ENCODE data around the gene CDKN1B. TPM values are rescaled to one million over a fixed set of nuclear protein-coding genes. Genes with fewer than 3 reads are reported as not detected.

The CDKN1B gene
- total RNA-seq, 4 donors from 2014 or later, result 18.4 to 86.2 (median 26.5) TPM

DNA sequence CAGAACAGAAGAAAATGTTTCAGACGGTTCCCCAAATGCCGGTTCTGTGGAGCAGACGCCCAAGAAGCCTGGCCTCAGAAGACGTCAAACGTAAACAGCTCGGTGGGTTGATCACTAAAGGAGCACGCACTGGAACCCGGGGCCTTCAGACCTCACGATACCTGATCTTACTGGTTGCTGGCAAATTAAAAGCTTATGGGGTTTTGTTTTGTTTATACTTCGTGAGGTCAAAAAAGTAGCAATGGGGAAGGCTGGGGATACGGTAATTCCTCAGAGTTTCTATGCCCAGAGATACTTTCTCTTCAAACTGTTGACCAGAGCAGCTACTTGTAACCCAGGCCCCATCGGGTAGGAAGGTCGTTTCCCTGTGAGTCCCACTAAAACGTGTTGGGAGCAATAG, 1.7 kb downstream of the CDKN1B start:
- ATAC-seq (ENCODE audit: low FRiP score) (no peak), DNase-seq (ENCODE audit: low spot score) (no peak)
- TF ChIP-seq, protein P1, sequence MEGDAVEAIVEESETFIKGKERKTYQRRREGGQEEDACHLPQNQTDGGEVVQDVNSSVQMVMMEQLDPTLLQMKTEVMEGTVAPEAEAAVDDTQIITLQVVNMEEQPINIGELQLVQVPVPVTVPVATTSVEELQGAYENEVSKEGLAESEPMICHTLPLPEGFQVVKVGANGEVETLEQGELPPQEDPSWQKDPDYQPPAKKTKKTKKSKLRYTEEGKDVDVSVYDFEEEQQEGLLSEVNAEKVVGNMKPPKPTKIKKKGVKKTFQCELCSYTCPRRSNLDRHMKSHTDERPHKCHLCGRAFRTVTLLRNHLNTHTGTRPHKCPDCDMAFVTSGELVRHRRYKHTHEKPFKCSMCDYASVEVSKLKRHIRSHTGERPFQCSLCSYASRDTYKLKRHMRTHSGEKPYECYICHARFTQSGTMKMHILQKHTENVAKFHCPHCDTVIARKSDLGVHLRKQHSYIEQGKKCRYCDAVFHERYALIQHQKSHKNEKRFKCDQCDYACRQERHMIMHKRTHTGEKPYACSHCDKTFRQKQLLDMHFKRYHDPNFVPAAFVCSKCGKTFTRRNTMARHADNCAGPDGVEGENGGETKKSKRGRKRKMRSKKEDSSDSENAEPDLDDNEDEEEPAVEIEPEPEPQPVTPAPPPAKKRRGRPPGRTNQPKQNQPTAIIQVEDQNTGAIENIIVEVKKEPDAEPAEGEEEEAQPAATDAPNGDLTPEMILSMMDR (IDR thresholded peaks at IDR 0.05), result no peak

DNA sequence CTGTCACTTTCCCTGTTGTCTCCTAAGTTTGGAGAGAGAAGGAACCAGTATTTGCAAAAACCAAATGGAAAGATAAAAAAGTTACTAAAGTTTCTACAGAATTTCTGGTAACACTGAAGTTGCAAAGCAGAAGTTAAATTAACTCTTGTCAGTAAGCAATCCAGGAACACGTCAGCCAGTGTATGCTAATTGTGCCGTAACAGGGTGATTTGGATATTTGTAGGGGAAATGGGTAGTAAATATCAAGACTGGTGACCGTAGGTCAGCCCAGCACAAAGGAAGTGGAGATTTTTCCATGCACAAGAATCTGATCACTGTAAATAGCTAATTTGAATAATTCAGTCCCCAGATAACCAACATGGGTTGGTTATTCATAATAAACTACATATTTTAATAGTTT, 2.3 kb downstream of the CDKN1B start:
- DNase-seq (ENCODE audit: low spot score) (no peak), ATAC-seq (ENCODE audit: low FRiP score) (no peak)
- TF ChIP-seq, protein P1 (IDR thresholded peaks at IDR 0.05), result no peak

DNA sequence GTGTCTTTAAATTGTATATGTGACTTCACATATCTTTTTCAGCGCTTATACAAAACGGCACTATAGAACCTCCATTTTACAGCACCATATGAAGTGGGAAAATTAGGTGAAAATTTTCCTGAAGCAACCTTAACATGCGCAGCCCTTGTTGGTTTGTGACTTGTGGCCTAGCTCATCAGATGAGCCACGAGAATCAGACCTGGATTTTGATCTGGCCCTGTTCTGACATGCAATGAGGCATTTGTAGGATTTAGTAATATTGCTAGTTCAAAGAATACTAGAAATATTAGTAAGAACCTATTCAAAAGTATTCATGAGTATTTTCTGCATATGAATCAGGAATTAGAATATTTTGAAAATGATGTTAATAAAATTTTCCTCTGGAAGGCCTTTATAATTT, 2.9 kb downstream of the CDKN1B start:
- ATAC-seq (ENCODE audit: low FRiP score) (no peak), DNase-seq (ENCODE audit: low spot score) (no peak)
- TF ChIP-seq, protein P1 (IDR thresholded peaks at IDR 0.05), result no peak

DNA sequence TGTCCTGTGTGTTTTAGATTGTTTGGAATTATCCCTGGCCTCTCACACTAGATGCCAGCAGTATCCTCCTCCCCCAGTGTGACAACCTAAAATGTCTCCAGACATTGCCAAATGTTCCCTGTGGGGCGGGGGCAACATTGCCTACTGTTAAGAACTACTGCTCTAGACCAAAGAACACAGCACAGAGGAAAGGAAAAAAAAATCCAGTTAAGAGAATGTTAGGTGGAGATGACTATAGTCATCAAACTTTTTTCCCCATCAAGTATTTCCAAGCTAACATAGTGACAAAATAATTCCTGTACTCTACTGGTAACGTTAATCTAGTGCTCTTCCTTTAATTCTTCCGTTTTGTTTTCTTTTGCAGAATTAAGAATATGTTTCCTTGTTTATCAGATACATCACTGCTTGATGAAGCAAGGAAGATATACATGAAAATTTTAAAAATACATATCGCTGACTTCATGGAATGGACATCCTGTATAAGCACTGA, 3.5 kb downstream of the CDKN1B start:
- ATAC-seq (ENCODE audit: low FRiP score) (no peak), DNase-seq (ENCODE audit: low spot score) (no peak)
- TF ChIP-seq, protein P1 (IDR thresholded peaks at IDR 0.05), result no peak

DNA sequence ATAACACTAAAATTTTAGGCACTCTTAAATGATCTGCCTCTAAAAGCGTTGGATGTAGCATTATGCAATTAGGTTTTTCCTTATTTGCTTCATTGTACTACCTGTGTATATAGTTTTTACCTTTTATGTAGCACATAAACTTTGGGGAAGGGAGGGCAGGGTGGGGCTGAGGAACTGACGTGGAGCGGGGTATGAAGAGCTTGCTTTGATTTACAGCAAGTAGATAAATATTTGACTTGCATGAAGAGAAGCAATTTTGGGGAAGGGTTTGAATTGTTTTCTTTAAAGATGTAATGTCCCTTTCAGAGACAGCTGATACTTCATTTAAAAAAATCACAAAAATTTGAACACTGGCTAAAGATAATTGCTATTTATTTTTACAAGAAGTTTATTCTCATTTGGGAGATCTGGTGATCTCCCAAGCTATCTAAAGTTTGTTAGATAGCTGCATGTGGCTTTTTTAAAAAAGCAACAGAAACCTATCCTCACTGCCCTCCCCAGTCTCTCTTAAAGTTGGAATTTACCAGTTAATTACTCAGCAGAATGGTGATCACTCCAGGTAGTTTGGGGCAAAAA, 4.1 kb downstream of the CDKN1B start:
- TF ChIP-seq, protein P1 (IDR thresholded peaks at IDR 0.05), result no peak
- DNase-seq (ENCODE audit: low spot score) (no peak), ATAC-seq (ENCODE audit: low FRiP score) (no peak)

DNA sequence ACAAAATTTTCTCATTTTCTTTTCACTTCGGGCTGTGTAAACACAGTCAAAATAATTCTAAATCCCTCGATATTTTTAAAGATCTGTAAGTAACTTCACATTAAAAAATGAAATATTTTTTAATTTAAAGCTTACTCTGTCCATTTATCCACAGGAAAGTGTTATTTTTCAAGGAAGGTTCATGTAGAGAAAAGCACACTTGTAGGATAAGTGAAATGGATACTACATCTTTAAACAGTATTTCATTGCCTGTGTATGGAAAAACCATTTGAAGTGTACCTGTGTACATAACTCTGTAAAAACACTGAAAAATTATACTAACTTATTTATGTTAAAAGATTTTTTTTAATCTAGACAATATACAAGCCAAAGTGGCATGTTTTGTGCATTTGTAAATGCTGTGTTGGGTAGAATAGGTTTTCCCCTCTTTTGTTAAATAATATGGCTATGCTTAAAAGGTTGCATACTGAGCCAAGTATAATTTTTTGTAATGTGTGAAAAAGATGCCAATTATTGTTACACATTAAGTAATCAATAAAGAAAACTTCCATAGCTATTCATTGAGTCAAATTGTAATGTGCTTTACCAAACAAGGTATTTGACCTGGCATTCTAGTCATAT, 4.8 kb downstream of the CDKN1B start:
- DNase-seq (ENCODE audit: low spot score) (no peak), ATAC-seq (ENCODE audit: low FRiP score) (no peak)
- TF ChIP-seq, protein P1 (IDR thresholded peaks at IDR 0.05), result no peak

All from omental fat pad (tissue), 4 donors.